ENCODE data around the gene MYO1H.

MYO1H gene

GRCh38 chr12:109464642-109465351 is 117.1 kb downstream of the MYO1H start:
- TF ChIP-seq, protein P1, sequence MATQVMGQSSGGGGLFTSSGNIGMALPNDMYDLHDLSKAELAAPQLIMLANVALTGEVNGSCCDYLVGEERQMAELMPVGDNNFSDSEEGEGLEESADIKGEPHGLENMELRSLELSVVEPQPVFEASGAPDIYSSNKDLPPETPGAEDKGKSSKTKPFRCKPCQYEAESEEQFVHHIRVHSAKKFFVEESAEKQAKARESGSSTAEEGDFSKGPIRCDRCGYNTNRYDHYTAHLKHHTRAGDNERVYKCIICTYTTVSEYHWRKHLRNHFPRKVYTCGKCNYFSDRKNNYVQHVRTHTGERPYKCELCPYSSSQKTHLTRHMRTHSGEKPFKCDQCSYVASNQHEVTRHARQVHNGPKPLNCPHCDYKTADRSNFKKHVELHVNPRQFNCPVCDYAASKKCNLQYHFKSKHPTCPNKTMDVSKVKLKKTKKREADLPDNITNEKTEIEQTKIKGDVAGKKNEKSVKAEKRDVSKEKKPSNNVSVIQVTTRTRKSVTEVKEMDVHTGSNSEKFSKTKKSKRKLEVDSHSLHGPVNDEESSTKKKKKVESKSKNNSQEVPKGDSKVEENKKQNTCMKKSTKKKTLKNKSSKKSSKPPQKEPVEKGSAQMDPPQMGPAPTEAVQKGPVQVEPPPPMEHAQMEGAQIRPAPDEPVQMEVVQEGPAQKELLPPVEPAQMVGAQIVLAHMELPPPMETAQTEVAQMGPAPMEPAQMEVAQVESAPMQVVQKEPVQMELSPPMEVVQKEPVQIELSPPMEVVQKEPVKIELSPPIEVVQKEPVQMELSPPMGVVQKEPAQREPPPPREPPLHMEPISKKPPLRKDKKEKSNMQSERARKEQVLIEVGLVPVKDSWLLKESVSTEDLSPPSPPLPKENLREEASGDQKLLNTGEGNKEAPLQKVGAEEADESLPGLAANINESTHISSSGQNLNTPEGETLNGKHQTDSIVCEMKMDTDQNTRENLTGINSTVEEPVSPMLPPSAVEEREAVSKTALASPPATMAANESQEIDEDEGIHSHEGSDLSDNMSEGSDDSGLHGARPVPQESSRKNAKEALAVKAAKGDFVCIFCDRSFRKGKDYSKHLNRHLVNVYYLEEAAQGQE (IDR thresholded peaks at IDR 0.05; ENCODE audit: insufficient read depth in 1 of 2, low read depth in 2 of 2, low read length in 2 of 2): no peak
- TF ChIP-seq POLR2AphosphoS5 (IDR thresholded peaks at IDR 0.05; ENCODE audit: low read depth, low read length) (no peak), FOXP2 (optimal IDR thresholded peaks at IDR 0.05; ENCODE audit: borderline replicate concordance, extremely low read depth, extremely low read length, insufficient read depth) (no peak), TAF1 (IDR thresholded peaks at IDR 0.05; ENCODE audit: borderline replicate concordance, insufficient read depth, low read length) (no peak), SIN3A (IDR thresholded peaks at IDR 0.05; ENCODE audit: borderline replicate concordance, insufficient read depth, low read length) (no peak)

GRCh38 chr12:109466305-109466704 is 118.6 kb downstream of the MYO1H start:
- TF ChIP-seq TAF1 (IDR thresholded peaks at IDR 0.05; ENCODE audit: borderline replicate concordance, insufficient read depth, low read length) (no peak), SIN3A (IDR thresholded peaks at IDR 0.05; ENCODE audit: borderline replicate concordance, insufficient read depth, low read length) (no peak), FOXP2 (optimal IDR thresholded peaks at IDR 0.05; ENCODE audit: borderline replicate concordance, extremely low read depth, extremely low read length, insufficient read depth) (no peak), POLR2AphosphoS5 (IDR thresholded peaks at IDR 0.05; ENCODE audit: low read depth, low read length) (no peak)
- TF ChIP-seq, protein P1 (IDR thresholded peaks at IDR 0.05; ENCODE audit: insufficient read depth in 1 of 2, low read depth in 2 of 2, low read length in 2 of 2): no peak

- TF ChIP-seq SIN3A (IDR thresholded peaks at IDR 0.05; ENCODE audit: borderline replicate concordance, insufficient read depth, low read length): no peak
- TF ChIP-seq, protein P1 (IDR thresholded peaks at IDR 0.05; ENCODE audit: insufficient read depth in 1 of 2, low read depth in 2 of 2, low read length in 2 of 2): no peak
- no peak for TF ChIP-seq TAF1 (IDR thresholded peaks at IDR 0.05; ENCODE audit: borderline replicate concordance, insufficient read depth, low read length)
- no peak for TF ChIP-seq POLR2AphosphoS5 (IDR thresholded peaks at IDR 0.05; ENCODE audit: low read depth, low read length)
- no peak for TF ChIP-seq FOXP2 (optimal IDR thresholded peaks at IDR 0.05; ENCODE audit: borderline replicate concordance, extremely low read depth, extremely low read length, insufficient read depth)
Measured at GRCh38 chr12:109466821-109467220, 119.1 kb downstream of the MYO1H start.

DNA sequence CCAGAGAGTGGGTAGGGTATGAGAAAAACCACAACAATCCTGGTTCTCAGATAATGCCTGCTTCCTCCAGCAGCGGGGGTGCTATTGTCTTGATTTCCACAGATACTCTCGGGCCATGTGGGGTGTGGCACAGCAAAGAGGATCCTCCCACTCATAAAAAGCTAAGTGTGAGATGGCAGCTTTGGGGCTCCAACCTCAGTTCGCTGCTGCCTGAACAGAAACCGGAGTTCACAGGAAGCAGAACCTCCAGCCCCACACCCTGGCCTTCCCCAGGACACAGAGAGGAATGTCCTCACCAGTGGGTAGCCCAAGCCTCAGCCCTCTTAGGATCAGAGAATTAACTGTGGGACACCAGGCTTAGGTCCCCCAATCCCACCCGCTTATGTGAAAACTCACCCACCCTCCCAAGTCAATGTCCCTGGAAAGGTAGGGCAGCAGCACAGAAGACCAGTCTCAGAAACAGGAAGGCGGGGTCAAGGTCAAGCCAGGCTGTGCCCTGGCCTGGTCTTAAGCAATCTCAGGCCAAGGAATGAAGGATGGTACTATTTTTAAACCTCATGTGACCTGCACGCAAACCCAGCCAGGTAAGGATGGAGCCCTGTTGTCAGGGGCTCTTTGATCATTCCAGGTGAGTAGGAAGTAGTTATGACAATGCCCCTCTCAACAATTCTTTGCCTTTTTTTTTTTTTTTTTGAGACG is 120.4 kb downstream of the MYO1H start:
- TF ChIP-seq TAF1 (IDR thresholded peaks at IDR 0.05; ENCODE audit: borderline replicate concordance, insufficient read depth, low read length): no peak

GRCh38 chr12:109469517-109469916 is 121.8 kb downstream of the MYO1H start:
- TF ChIP-seq TAF1 (IDR thresholded peaks at IDR 0.05; ENCODE audit: borderline replicate concordance, insufficient read depth, low read length) (no peak), SIN3A (IDR thresholded peaks at IDR 0.05; ENCODE audit: borderline replicate concordance, insufficient read depth, low read length) (no peak), POLR2AphosphoS5 (IDR thresholded peaks at IDR 0.05; ENCODE audit: low read depth, low read length) (no peak), FOXP2 (optimal IDR thresholded peaks at IDR 0.05; ENCODE audit: borderline replicate concordance, extremely low read depth, extremely low read length, insufficient read depth) (no peak)
- TF ChIP-seq, protein P1 (IDR thresholded peaks at IDR 0.05; ENCODE audit: insufficient read depth in 1 of 2, low read depth in 2 of 2, low read length in 2 of 2): no peak

Data from PFSK-1 (cell line).